DND-41 (cell line): Measurements from ENCODE around the gene ATP8A2.

ENCODE experiments used
- EZH2 ChIP-seq: IDR thresholded peaks from 3 replicates; pipeline ENCODE4 v1.6.1; 2012; ENCODE audit warnings: borderline replicate concordance, low read depth, mild to moderate bottlenecking, moderate library complexity, low read length, inconsistent platforms; ENCODE audit not compliant: severe bottlenecking
- TF ChIP-seq, protein P1 (sequence below): IDR thresholded peaks from 2 replicates; pipeline ENCODE4 v1.5.1; 2012; ENCODE audit warnings: borderline replicate concordance, low read length, moderate library complexity, mild to moderate bottlenecking; ENCODE audit not compliant: poor library complexity, severe bottlenecking; ENCODE audit errors: extremely low read depth

DNA sequence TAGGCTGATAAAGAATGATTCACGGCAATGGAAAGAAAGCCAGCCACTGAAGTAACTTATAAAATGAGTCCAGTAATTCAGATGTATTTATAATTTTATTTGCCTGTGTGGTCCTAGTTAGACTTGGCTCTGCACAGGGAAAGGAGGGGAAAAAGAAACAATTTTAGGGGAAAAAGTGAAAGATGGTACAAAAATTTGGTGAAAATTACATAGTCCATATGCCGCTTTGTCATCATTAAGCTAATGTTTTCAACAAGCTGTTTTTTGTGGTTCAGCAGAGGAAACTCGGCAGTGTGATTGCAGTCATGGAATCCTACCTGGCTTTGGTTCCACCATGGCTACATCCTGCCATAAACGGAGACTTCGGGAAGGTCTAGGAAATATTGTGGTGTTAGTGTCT lies 301.9 kb downstream of the ATP8A2 start:
- TF ChIP-seq, protein P1, sequence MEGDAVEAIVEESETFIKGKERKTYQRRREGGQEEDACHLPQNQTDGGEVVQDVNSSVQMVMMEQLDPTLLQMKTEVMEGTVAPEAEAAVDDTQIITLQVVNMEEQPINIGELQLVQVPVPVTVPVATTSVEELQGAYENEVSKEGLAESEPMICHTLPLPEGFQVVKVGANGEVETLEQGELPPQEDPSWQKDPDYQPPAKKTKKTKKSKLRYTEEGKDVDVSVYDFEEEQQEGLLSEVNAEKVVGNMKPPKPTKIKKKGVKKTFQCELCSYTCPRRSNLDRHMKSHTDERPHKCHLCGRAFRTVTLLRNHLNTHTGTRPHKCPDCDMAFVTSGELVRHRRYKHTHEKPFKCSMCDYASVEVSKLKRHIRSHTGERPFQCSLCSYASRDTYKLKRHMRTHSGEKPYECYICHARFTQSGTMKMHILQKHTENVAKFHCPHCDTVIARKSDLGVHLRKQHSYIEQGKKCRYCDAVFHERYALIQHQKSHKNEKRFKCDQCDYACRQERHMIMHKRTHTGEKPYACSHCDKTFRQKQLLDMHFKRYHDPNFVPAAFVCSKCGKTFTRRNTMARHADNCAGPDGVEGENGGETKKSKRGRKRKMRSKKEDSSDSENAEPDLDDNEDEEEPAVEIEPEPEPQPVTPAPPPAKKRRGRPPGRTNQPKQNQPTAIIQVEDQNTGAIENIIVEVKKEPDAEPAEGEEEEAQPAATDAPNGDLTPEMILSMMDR: no peak
- TF ChIP-seq EZH2: no peak
